ENCODE measurements around the gene ACAP2. TPM values are rescaled to one million over a fixed set of nuclear protein-coding genes. Genes with fewer than 3 reads are reported as not detected.
"Not testable (repeated sequence)": the region's sequence is repeated elsewhere in the genome, so short reads cannot be mapped to it uniquely, and the experiment has no call there.

Gene ACAP2
- total RNA-seq, 4 donors from 2014 or later = 53.5 to 69.8 (median 62.5) TPM

DNA sequence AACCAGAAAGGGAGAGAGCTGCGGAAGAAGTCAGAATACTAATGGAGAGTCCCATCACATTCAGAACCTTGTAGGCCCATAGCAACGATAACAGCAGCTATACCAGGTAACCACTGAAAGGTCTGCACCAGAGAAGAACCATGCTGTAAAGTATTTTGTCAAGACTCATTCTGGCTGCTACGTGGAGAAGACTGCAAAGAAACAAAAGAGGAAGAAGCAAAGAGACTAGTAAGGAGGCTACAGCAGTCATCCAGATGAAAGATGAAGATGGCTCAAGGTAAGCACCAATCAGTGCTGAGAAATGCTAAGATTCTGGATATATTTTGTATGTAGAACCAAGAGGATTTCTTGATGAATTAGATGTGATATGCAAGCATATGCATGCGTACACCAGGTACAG lies 39.6 kb downstream of the ACAP2 start:
- no peak overlapping the region for H3K4me3 ChIP-seq
- H3K27ac ChIP-seq = no peak overlapping the region
- H3K9me3 ChIP-seq = no peaks in the 10 kb centered on the region
- 89 to 93% methylated on average over 4 of the region's 4 CpGs for WGBS, 2 donors
- TF ChIP-seq EP300 (IDR thresholded peaks at IDR 0.05) = no peak
- TF ChIP-seq, protein P1, sequence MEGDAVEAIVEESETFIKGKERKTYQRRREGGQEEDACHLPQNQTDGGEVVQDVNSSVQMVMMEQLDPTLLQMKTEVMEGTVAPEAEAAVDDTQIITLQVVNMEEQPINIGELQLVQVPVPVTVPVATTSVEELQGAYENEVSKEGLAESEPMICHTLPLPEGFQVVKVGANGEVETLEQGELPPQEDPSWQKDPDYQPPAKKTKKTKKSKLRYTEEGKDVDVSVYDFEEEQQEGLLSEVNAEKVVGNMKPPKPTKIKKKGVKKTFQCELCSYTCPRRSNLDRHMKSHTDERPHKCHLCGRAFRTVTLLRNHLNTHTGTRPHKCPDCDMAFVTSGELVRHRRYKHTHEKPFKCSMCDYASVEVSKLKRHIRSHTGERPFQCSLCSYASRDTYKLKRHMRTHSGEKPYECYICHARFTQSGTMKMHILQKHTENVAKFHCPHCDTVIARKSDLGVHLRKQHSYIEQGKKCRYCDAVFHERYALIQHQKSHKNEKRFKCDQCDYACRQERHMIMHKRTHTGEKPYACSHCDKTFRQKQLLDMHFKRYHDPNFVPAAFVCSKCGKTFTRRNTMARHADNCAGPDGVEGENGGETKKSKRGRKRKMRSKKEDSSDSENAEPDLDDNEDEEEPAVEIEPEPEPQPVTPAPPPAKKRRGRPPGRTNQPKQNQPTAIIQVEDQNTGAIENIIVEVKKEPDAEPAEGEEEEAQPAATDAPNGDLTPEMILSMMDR (IDR thresholded peaks at IDR 0.05) = no peak
- TF ChIP-seq POLR2A (IDR thresholded peaks at IDR 0.05) = no peak
- no peaks in the 10 kb centered on the region for H3K27me3 ChIP-seq
- DNase-seq (ENCODE audit: low spot score in 2 of 2) = no peak
- peaks cover 0 to 17% (median 0%) of the 10 kb centered on the region in 4 donors for H3K4me1 ChIP-seq
- no peaks in the 10 kb centered on the region for H3K36me3 ChIP-seq

GRCh38 chr3:195401943-195402342 lies 40.9 kb downstream of the ACAP2 start:
- H3K36me3 ChIP-seq = no peaks in the 10 kb centered on the region
- TF ChIP-seq, protein P1 (IDR thresholded peaks at IDR 0.05) = no peak
- no peak for TF ChIP-seq EP300 (IDR thresholded peaks at IDR 0.05)
- TF ChIP-seq POLR2A (IDR thresholded peaks at IDR 0.05) = no peak
- DNase-seq (ENCODE audit: low spot score in 2 of 2) = no peak
- no peaks in the 10 kb centered on the region for H3K27me3 ChIP-seq
- H3K27ac ChIP-seq = no peak overlapping the region
- peaks cover 0 to 30% (median 3%) of the 10 kb centered on the region in 4 donors for H3K4me1 ChIP-seq
- H3K4me3 ChIP-seq = no peak overlapping the region
- 79 to 87% methylated on average over 5 of the region's 5 CpGs for WGBS, 2 donors
- no peaks in the 10 kb centered on the region for H3K9me3 ChIP-seq

- H3K36me3 ChIP-seq; H3K27me3 ChIP-seq; H3K4me3 ChIP-seq; DNase-seq (ENCODE audit: low spot score in 2 of 2); H3K27ac ChIP-seq; H3K9me3 ChIP-seq: not testable (repeated sequence)
- peaks cover 0 to 46% (median 20%) of the 10 kb centered on the region in 4 donors for H3K4me1 ChIP-seq
- 88 to 97% methylated on average over 6 of the region's 6 CpGs for WGBS, 2 donors
These were observed 44.4 kb downstream of the ACAP2 start for GRCh38 chr3:195398460-195398859.

DNA sequence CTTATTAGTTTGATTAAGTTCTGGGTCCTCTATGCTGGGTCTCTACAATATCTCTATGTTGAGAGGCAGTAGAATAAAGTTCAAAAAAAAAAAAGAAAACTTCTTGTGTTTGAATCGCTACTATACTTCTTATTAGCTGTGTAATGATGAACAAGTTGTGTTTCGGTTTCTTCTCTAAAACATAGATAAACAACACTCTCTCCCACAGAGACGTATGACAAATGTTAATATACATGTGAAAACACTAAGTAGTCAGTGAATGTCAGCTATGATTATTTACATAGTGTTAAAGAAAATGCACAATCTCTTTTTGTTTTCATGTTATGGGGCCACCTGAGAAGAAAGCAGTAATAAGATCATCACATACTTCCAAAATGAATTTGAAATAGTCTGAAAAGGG lies 45.3 kb downstream of the ACAP2 start:
- DNase-seq (ENCODE audit: low spot score in 2 of 2) = no peak
- no peaks in the 10 kb centered on the region for H3K9me3 ChIP-seq
- TF ChIP-seq, protein P1 (IDR thresholded peaks at IDR 0.05) = no peak
- TF ChIP-seq POLR2A (IDR thresholded peaks at IDR 0.05) = no peak
- no peak for TF ChIP-seq EP300 (IDR thresholded peaks at IDR 0.05)
- H3K27ac ChIP-seq = peak overlapping the region in 1 of 4 donors; percentile 25
- H3K27me3 ChIP-seq = no peaks in the 10 kb centered on the region
- H3K4me1 ChIP-seq = peaks cover 0 to 46% (median 20%) of the 10 kb centered on the region in 4 donors
- no peak overlapping the region for H3K4me3 ChIP-seq
- H3K36me3 ChIP-seq = no peaks in the 10 kb centered on the region
- WGBS, 2 donors = 55 to 64% methylated on average over 3 of the region's 3 CpGs

GRCh38 chr3:195395208-195395816 lies 47.5 kb downstream of the ACAP2 start:
- Histone ChIP-seq H3K36me3 (peaks cover 0 to 7% (median 0%) of the 10 kb centered on the region in 3 donors), H3K27ac (no peak overlapping the region), H3K27me3 (no peaks in the 10 kb centered on the region), H3K9me3 (no peaks in the 10 kb centered on the region), H3K4me3 (no peak overlapping the region), H3K4me1 (peaks cover 0 to 46% (median 20%) of the 10 kb centered on the region in 4 donors)
- WGBS, 2 donors = 94% methylated on average over 4 of the region's 4 CpGs
- TF ChIP-seq POLR2A (IDR thresholded peaks at IDR 0.05) = no peak
- no peak for DNase-seq (ENCODE audit: low spot score in 2 of 2)

GRCh38 chr3:195394700-195395099 lies 48.1 kb downstream of the ACAP2 start:
- Histone ChIP-seq H3K36me3 (peaks cover 0 to 10% (median 0%) of the 10 kb centered on the region in 3 donors), H3K9me3 (no peaks in the 10 kb centered on the region), H3K27me3 (no peaks in the 10 kb centered on the region), H3K4me1 (peaks cover 0 to 46% (median 20%) of the 10 kb centered on the region in 4 donors), H3K4me3 (no peak overlapping the region), H3K27ac (no peak overlapping the region)
- no peak for DNase-seq (ENCODE audit: low spot score in 2 of 2)
- WGBS, 2 donors = 71 to 78% methylated on average over 3 of the region's 3 CpGs
- TF ChIP-seq, protein P1 (IDR thresholded peaks at IDR 0.05) = no peak
- TF ChIP-seq EP300 (IDR thresholded peaks at IDR 0.05) = no peak
- no peak for TF ChIP-seq POLR2A (IDR thresholded peaks at IDR 0.05)

Data from tibial nerve (tissue), 4 donors.